ENCODE measurements around the gene PSMB11. TPM values are rescaled to one million over a fixed set of nuclear protein-coding genes. Genes with fewer than 3 reads are reported as not detected.

PSMB11 gene
- total and polyA plus RNA-seq, 2 donors (not counting 1 experiment from before 2014, with no cell fraction given): not detected

- no peak within 1 kb of the TSS for H3K27ac ChIP-seq (ENCODE audit: low read length in 2 of 2)
- H3K36me3 ChIP-seq (replicated peaks in 1 of 2; ENCODE audit: control extremely low read depth in 1 of 2, control insufficient read depth in 1 of 2, extremely low read depth in 1 of 2, insufficient read depth in 2 of 2, low read length in 1 of 2): peaks cover 0 to 34% of the 10 kb centered on the region in 2 experiments
- H3K4me3 ChIP-seq (ENCODE audit: control extremely low read depth in 1 of 5, extremely low read depth in 1 of 5, insufficient read depth in 1 of 5, low read depth in 2 of 5, low read length in 4 of 5): peak within 1 kb of the TSS; percentile 11 to 91 (median 68)
- Mint-ChIP-seq H3K27me3 (no peaks in the 10 kb centered on the region), H3K27ac (peak within 1 kb of the TSS; percentile 76), H3K9me3 (ENCODE audit: insufficient read depth) (no peaks in the 10 kb centered on the region), H3K4me1 (peaks cover 18% of the 10 kb centered on the region), H3K4me3 (peak within 1 kb of the TSS; percentile 95)
- no peaks in the 10 kb centered on the region for H3K9me3 ChIP-seq (ENCODE audit: control extremely low read depth in 1 of 3, control insufficient read depth in 2 of 3, insufficient read depth in 1 of 3, low read length in 2 of 3)
- H3K79me2 ChIP-seq (ENCODE audit: control insufficient read depth, insufficient read depth, low read length): no peaks in the 10 kb centered on the region
- H3K9ac ChIP-seq (ENCODE audit: low read length): peak within 1 kb of the TSS; percentile 82
- peak; percentile 79 for DNase-seq
- H2AFZ ChIP-seq (ENCODE audit: insufficient read depth, low read depth, low read length, poor library complexity, severe bottlenecking): peak within 1 kb of the TSS; percentile 63
- ChIA-PET POLR2A (interaction anchor here (0.6 to 1.5 kb wide), 9 partner anchors 15 to 139 kb away, joined by 3 to 13 read pairs (median 4); partner anchors contain the start of genes ACIN1, AJUBA, C14orf119 and RBM23), CTCF (interaction anchor here (0.6 to 19.1 kb wide), 47 partner anchors 9 to 738 kb away, joined by 3 to 1134 read pairs (median 4); partner anchors contain the start of genes ACIN1, AJUBA, C14orf119 and HAUS4)
- TF ChIP-seq, protein P1, sequence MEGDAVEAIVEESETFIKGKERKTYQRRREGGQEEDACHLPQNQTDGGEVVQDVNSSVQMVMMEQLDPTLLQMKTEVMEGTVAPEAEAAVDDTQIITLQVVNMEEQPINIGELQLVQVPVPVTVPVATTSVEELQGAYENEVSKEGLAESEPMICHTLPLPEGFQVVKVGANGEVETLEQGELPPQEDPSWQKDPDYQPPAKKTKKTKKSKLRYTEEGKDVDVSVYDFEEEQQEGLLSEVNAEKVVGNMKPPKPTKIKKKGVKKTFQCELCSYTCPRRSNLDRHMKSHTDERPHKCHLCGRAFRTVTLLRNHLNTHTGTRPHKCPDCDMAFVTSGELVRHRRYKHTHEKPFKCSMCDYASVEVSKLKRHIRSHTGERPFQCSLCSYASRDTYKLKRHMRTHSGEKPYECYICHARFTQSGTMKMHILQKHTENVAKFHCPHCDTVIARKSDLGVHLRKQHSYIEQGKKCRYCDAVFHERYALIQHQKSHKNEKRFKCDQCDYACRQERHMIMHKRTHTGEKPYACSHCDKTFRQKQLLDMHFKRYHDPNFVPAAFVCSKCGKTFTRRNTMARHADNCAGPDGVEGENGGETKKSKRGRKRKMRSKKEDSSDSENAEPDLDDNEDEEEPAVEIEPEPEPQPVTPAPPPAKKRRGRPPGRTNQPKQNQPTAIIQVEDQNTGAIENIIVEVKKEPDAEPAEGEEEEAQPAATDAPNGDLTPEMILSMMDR (IDR thresholded peaks at IDR 0.05): no peak
- no peak for TF ChIP-seq EZH2 (IDR thresholded peaks at IDR 0.05; ENCODE audit: borderline replicate concordance, insufficient read depth, low read depth, low read length, poor library complexity, severe bottlenecking)
- peaks cover 10 to 21% of the 10 kb centered on the region in 2 donors for H3K4me1 ChIP-seq (ENCODE audit: control insufficient read depth in 2 of 2, insufficient read depth in 2 of 2, low read length in 2 of 2)
- WGBS (ENCODE audit: insufficient coverage): 3% methylated on average over 70 of the region's 73 CpGs
- peak within 1 kb of the TSS; percentile 100 for H3K4me2 ChIP-seq (replicated peaks; ENCODE audit: low read depth, low read length, poor library complexity, severe bottlenecking)
- H3K27me3 ChIP-seq (replicated peaks in 1 of 4; ENCODE audit: control extremely low read depth in 1 of 4, control insufficient read depth in 3 of 4, insufficient read depth in 4 of 4, low read length in 3 of 4): peaks cover 0 to 6% (median 0%) of the 10 kb centered on the region in 4 experiments
- ATAC-seq (ENCODE audit: low read depth): peak; percentile 76
- intact Hi-C loops (cut with micrococcal nuclease): loop anchor here (1.0 to 10.0 kb wide), 7 partner anchors 12 to 752 kb away; no protein-coding TSS in a partner anchor
- H4K20me1 ChIP-seq (ENCODE audit: control insufficient read depth, insufficient read depth, low read length, poor library complexity, severe bottlenecking): peaks cover 7% of the 10 kb centered on the region
Observed at GRCh38 chr14:23056956-23057756, 15.1 kb downstream of the PSMB11 start, which contains the start of gene CDH24. Gene CDH24, minus strand, starts transcription at chr14:23057520. Its CDS starts 1,787 bp downstream, at chr14:23055733.
